K562 (cell line): ENCODE results near the gene PALLD. TPM values are rescaled to one million over a fixed set of nuclear protein-coding genes. Genes with fewer than 3 reads are reported as not detected.
A peak's percentile ranks its signal among the peaks of the same experiment; 100 is the strongest.

Experiments
- ATAC-seq: fragments of 200-7000 bp; cut with Tn5 transposase; 3 replicates; pipeline ENCODE4 v1.9.1; 2020; ENCODE audit warnings: moderate library complexity
- BruUV-seq: library from RNA; stranded (reverse); fragments of 400-500 nt; replicated peaks from 2 replicates; lab custom pipeline; 2021; lab: Mats Ljungman, UMichigan
- CTCF ChIA-PET: fragments of 300-600 bp; formaldehyde crosslinking; extraction: SDS; loops from one replicate; lab custom pipeline; 2021; ENCODE audit warnings: low intra/inter-chr PET ratio; lab: Yijun Ruan, JAX
- POLR2A ChIA-PET: fragments of 300-600, 350-650 bp; sonication (Branson Sonifier 250); formaldehyde crosslinking; extraction: SDS; loops from one replicate; lab custom pipeline; 2021; ENCODE audit warnings: antibody characterized with exemption, inconsistent platforms; lab: Yijun Ruan, JAX
- DNase-seq, 4 experiments: peaks; one replicate each; pipeline versions ENCODE4 v3.0.0 to v3.0.0-alpha.2; 2011 to 2018; ENCODE audit warnings: low spot score in 3 of 4, mixed read lengths in 3 of 4; ENCODE audit errors: extremely low read depth in 1 of 4
- FAIRE-seq: peaks from 2 replicates; lab custom pipeline; 2011; peaks lifted over from hg19 to GRCh38; lab: Jason Lieb, UNC
- H2AFZ ChIP-seq: 2 replicates; pipeline ENCODE4 v1.6.0; 2011; ENCODE audit warnings: low read depth, low read length, control low read depth, inconsistent platforms
- H3K27ac ChIP-seq: fragments of 200-600 bp; 3 replicates; pipeline ENCODE4 v1.8.0; 2011; ENCODE audit warnings: low read depth, mild to moderate bottlenecking, control low read depth, inconsistent platforms, low read length, moderate library complexity, mixed read lengths; ENCODE audit errors: extremely low read depth
- H3K27me3 ChIP-seq, 2 experiments: fragments of 300-600 bp in 1 of 2; 2 replicates in 1 of 2; 3 replicates in 1 of 2; pipeline versions ENCODE4 v1.6.0 to v1.8.0; 2011; ENCODE audit warnings: inconsistent platforms in 2 of 2, low read length in 2 of 2, mild to moderate bottlenecking in 1 of 2, mixed read lengths in 1 of 2, moderate library complexity in 1 of 2; ENCODE audit not compliant: control insufficient read depth in 2 of 2, insufficient read depth in 2 of 2
- H3K36me3 ChIP-seq: fragments of 300-600 bp; 3 replicates; pipeline ENCODE4 v1.8.0; 2011; ENCODE audit warnings: mild to moderate bottlenecking, low read length, inconsistent platforms; ENCODE audit not compliant: control insufficient read depth, insufficient read depth
- H3K4me1 ChIP-seq, 2 experiments: fragments of 200-600 bp in 1 of 2; replicated peaks in 1 of 2; 2 replicates in 1 of 2; 3 replicates in 1 of 2; pipeline versions ENCODE4 v1.5.1 to v1.8.0; 2011; ENCODE audit warnings: inconsistent platforms in 2 of 2, low read length in 2 of 2, mild to moderate bottlenecking in 1 of 2, mixed read lengths in 1 of 2, moderate library complexity in 1 of 2; ENCODE audit not compliant: control insufficient read depth in 2 of 2, insufficient read depth in 2 of 2
- H3K4me2 ChIP-seq: 2 replicates; pipeline ENCODE4 v1.6.1; 2011; ENCODE audit warnings: low read length, control low read depth, inconsistent platforms, mixed read lengths; ENCODE audit not compliant: insufficient read depth
- H3K4me3 ChIP-seq: fragments of 200-600 bp; sonication (generic), shearing (Covaris generic); 2 replicates; pipeline ENCODE4 v1.5.1; 2016; ENCODE audit warnings: control low read depth, inconsistent platforms
- H3K79me2 ChIP-seq: fragments of 200-600 bp; 3 replicates; pipeline ENCODE4 v1.8.0; 2011; ENCODE audit warnings: low read length, inconsistent platforms; ENCODE audit not compliant: control insufficient read depth, insufficient read depth
- H3K9ac ChIP-seq, 2 experiments: 2 replicates each; pipeline versions ENCODE4 v1.6.0 to v1.6.1; 2011; ENCODE audit warnings: low read depth in 2 of 2, low read length in 2 of 2, control low read depth in 1 of 2, inconsistent platforms in 1 of 2, mild to moderate bottlenecking in 1 of 2, mixed read lengths in 1 of 2; ENCODE audit not compliant: insufficient read depth in 1 of 2
- H3K9me1 ChIP-seq: one replicate; pipeline ENCODE4 v1.6.0; 2011; ENCODE audit warnings: inconsistent platforms, mild to moderate bottlenecking, low read length, moderate library complexity; ENCODE audit not compliant: control insufficient read depth, insufficient read depth
- H3K9me3 ChIP-seq: replicated peaks from 2 replicates; pipeline ENCODE4 v1.5.1; 2011; ENCODE audit warnings: low read depth, low read length, inconsistent platforms; ENCODE audit not compliant: control insufficient read depth, insufficient read depth
- H4K20me1 ChIP-seq: replicated peaks from 2 replicates; pipeline ENCODE4 v1.6.1; 2011; ENCODE audit warnings: low read length, inconsistent platforms, mixed read lengths; ENCODE audit not compliant: control insufficient read depth, insufficient read depth
- ZNF324 ChIP-seq: fragments of 250-450 bp; sonication (Bioruptor Pico); IDR thresholded peaks from 2 replicates; pipeline ENCODE4 v1.4.0; 2020; ENCODE audit warnings: mild to moderate bottlenecking
- WGBS: fragments of 100-300 bp; shearing (Covaris generic); methylation state at CpG from one replicate; pipeline ENCODE4 v1.1.6; 2016; ENCODE audit warnings: low coverage, mixed read lengths; ENCODE audit not compliant: insufficient coverage; ENCODE audit errors: missing lambda C conversion rate; 5-methylcytosine and 5-hydroxymethylcytosine counted together
- in situ Hi-C: fragments of 300-500 bp; cut with MboI; formaldehyde crosslinking; loops from 4 replicates; pipeline ENCODE4 v1.15.0; 2018; ENCODE audit warnings: inconsistent platforms, mixed read lengths
- intact Hi-C: fragments of 100-400 bp; cut with micrococcal nuclease; formaldehyde crosslinking; loops from 2 replicates; pipeline ENCODE4 v1.14.2; 2022
- polyA plus RNA-seq, 8 experiments: library from polyadenylated mRNA; depleted of rRNA in 4 of 8; stranded (reverse) in 5 of 8; unstranded in 3 of 8; fragments of >200 nt; fragmentation: Nextera tagmentation in 2 of 8; fragmentation: Illumina TruSeq in 1 of 8; extraction: Ambion mirVana in 2 of 8; extraction: Trizol in 1 of 8; gene quantifications; 2 replicates each; pipeline versions ENCODE4 v1.2.1 to v1.2.3, GENCODE V29; 2011 to 2014; ENCODE audit warnings: inconsistent platforms in 1 of 8, missing spikeins in 1 of 8
- total RNA-seq, 7 experiments: library from RNA; depleted of rRNA in 6 of 7; stranded (reverse); fragments of >200 nt in 6 of 7; fragmentation: Illumina TruSeq in 2 of 7; extraction: Trizol in 2 of 7; gene quantifications; 2 replicates each; pipeline versions ENCODE4 v1.2.1 to v1.2.3, GENCODE V29; 2011 to 2021; ENCODE audit warnings: low replicate concordance in 1 of 7
- TF ChIP-seq, protein P1 (sequence below): fragments of 450-650 bp; formaldehyde crosslinking; IDR thresholded peaks from 2 replicates; pipeline ENCODE4 v1.4.0; 2020; ENCODE audit warnings: mild to moderate bottlenecking, mixed read lengths

The PALLD gene
- total and polyA plus RNA-seq, 9 of the 15 experiments (the other 6 are each of a cell fraction or from before 2014, with no cell fraction given): 0.01 to 0.35 (median 0.06) TPM; not detected in 3

DNA sequence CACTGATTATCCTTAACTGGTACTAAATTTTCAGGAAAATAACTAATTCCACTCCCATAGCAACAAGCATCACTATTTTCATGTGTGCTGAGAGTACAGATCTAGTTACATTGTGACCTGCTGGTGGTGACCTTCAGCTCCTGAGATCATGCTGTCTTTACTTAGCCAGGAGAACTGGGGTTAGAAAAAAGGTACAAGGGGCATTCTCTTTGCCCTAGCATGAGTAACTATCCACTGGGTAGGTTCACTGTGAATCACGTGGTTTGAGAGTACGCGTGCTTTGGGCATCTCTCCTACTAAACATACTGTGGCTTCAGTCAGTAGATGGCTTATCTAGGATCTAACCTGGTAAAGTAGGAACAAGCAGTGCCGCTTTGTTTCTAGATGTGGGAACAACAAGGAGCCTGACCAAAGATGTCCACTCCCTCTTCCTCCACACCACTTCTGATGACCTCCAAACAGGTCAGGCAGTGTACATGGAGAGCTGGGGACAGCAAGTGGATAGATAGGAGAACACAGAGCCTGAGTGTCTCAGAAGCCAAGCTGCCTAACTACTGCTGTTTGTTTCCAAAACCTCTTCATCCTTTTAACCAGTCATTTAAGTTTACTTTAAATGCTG is 423.0 kb downstream of the PALLD start:
- POLR2A ChIA-PET: no interaction called here
- no peak overlapping the region for H3K27ac ChIP-seq
- no peak overlapping the region for H2AFZ ChIP-seq
- no peak overlapping the region for H3K4me2 ChIP-seq
- H3K27me3 ChIP-seq: no peaks in the 10 kb centered on the region
- H3K9ac ChIP-seq: no peak overlapping the region
- BruUV-seq: no TSS peak
- ATAC-seq: no peak
- TF ChIP-seq ZNF324: no peak
- TF ChIP-seq, protein P1, sequence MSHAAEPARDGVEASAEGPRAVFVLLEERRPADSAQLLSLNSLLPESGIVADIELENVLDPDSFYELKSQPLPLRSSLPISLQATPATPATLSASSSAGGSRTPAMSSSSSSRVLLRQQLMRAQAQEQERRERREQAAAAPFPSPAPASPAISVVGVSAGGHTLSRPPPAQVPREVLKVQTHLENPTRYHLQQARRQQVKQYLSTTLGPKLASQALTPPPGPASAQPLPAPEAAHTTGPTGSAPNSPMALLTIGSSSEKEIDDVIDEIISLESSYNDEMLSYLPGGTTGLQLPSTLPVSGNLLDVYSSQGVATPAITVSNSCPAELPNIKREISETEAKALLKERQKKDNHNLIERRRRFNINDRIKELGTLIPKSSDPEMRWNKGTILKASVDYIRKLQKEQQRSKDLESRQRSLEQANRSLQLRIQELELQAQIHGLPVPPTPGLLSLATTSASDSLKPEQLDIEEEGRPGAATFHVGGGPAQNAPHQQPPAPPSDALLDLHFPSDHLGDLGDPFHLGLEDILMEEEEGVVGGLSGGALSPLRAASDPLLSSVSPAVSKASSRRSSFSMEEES (CRISPR knock-in tag): peak; percentile 20; the same call in 1 of the 2 replicates
- TF ChIP-seq, all 486 proteins: peak for 1
- Histone ChIP-seq H3K9me1 (no peaks in the 10 kb centered on the region), H3K9me3 (no peaks in the 10 kb centered on the region), H3K36me3 (no peaks in the 10 kb centered on the region), H4K20me1 (no peaks in the 10 kb centered on the region), H3K4me1 (no peaks in the 10 kb centered on the region), H3K79me2 (no peaks in the 10 kb centered on the region), H3K4me3 (no peak overlapping the region)
- CTCF ChIA-PET: no interaction called here
- no peak for DNase-seq
- intact Hi-C loops (loop anchor here (5.0 to 10.0 kb wide), 2 partner anchors 333 to 395 kb away; no protein-coding TSS in a partner anchor), in situ Hi-C loops (loop anchor here (5.0 kb wide), 2 partner anchors 567 to 738 kb away; no protein-coding TSS in a partner anchor)
- WGBS: 17% methylated on average over 4 of the region's 4 CpGs
- no peak for FAIRE-seq
